ENCODE results near the gene STAMBP.
"Not testable (repeated sequence)": the region's sequence is repeated elsewhere in the genome, so short reads cannot be mapped to it uniquely, and the experiment has no call there.

STAMBP gene

DNA sequence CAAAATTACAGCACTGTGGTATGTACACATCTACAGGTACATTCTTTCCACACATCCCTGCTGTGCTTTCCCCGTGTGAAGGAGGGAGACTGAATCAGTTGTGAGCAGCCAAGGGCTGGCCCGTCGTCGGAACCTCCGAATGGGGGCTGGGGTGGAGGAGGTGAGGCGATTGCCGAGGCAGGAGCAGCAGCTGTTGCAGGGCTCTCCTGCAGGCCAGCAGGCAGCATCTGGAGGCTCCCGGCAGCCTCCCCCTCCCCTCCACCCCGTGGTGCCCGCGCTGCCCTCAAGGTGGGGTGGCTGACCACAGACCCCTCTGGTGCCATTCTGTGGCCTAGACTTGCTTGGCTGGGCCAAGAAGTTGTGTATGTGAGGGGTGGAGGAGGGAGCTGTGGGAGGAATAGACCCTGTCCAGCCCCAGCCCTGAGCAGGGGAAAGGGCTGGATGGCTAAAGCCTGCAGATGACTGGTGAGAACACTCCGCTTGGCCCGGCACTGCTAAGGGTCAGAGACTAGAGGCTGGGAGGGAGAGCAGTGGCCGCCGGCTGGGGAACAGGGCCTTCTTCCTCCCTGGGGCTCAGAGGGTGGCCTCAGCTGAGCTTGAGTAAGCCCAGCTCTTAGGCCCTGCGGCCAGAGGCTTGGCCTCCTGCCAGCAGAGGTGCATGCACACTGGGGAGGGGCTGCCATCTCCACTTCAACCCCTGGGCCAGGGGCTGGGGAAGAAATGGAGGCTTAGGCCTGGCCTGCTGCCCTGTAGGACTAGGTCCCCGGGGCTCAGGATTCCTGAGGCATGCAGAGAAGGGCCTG is 7.6 kb downstream of the STAMBP start:
- DNase-seq (ENCODE audit: extremely low read depth in 1 of 2, low read depth in 1 of 2), result no peak

DNA sequence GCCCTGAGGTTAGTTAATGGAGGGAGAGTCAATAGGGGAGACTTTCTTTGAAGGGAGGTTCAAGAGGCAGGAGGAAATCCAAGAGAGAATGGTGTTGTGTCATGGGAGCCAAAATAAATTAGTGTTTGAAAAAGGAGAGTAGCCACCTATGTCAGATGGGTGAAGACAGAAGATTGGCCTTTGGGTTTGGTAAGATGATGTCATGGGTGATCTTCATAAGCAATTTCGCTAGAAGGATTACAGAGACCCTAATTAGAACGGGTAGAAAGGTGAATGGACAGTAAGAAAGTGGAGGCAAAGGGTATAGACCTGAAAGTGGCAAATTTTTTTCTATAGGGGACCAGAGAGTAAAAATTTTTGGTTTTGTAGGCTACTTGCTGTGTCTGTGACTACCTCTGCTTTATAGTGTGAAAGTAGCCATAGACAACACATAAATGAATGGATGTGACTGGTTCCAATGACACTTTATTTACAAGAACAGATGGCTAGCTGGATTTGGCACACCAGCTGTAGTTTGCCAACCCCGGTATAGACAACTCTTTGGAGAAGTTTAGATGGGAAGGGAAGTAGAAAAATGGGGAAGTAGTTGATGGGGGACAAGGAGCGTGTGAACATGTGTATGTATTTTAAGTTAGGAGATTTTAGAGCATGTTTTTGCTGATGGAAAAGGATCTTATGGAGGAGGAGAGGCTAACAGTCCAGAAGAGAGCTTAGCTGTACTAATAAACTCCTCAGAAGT is 9.3 kb downstream of the STAMBP start:
- DNase-seq (ENCODE audit: extremely low read depth in 1 of 2, low read depth in 1 of 2), result no peak

DNA sequence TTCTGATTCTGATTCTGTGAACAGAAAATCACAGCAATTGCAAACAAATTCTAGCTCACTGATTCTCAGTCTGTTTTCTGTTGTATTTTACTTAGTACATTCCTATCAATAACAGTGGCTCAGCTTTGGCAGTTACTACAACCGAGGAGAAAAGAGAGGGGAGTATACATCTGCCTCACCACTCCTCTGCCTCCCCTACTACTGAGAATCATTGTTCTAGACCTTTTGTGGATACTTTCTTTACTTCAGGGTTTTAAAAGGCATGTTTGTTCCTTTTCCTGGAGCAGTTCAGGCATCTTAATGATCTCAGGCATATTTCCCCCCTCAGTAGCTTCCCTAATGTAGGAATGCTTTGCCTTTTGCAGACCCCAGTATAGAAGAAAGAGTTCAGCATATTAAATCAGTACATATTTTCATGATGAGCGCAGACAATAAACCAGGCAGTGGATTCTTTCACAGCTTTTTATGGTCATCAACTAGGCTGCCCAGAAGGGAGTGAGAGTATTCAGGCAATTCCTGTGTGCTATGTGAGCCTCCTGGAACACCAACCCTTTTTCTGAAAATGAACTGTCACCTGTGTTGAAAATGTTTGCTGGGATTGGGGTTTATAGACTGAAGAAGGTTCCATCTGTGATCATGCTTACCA is 10.3 kb downstream of the STAMBP start:
- no peak for DNase-seq (ENCODE audit: extremely low read depth in 1 of 2, low read depth in 1 of 2)

DNA sequence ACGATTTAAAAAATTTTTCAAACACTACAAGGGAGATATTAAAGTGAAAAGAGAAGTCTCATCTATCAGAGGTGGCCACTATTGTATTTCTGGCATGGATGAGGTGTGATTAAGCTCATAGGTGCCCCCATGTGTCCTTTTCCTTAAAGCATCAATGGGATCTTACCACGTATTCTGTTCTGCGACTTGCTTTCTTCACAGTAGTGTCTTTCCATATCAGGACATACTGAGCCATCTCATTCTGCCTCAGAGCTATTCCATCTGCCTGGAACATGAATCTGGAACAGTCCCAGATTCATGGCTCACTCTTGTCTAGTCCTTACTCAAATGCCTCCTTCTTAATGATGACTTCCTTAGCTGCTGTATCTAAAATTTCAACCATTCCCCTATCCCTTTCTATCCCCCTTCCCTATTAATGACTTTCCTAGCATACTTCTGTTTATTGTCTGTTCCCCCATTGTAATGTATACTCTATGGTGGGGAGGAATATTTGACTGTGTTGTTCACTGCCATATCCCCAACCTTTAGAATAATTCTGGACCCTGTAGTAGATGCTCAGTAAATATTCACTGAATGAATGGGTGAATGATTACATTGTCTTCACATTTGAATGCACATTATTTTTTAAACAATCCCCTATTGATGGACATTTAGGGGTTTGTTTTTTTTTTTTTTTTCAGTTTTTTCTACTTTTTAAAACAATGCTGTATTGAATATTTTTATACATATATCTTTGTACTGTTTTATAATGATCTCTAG is 11.1 kb downstream of the STAMBP start:
- DNase-seq (ENCODE audit: extremely low read depth in 1 of 2, low read depth in 1 of 2), result no peak

DNA sequence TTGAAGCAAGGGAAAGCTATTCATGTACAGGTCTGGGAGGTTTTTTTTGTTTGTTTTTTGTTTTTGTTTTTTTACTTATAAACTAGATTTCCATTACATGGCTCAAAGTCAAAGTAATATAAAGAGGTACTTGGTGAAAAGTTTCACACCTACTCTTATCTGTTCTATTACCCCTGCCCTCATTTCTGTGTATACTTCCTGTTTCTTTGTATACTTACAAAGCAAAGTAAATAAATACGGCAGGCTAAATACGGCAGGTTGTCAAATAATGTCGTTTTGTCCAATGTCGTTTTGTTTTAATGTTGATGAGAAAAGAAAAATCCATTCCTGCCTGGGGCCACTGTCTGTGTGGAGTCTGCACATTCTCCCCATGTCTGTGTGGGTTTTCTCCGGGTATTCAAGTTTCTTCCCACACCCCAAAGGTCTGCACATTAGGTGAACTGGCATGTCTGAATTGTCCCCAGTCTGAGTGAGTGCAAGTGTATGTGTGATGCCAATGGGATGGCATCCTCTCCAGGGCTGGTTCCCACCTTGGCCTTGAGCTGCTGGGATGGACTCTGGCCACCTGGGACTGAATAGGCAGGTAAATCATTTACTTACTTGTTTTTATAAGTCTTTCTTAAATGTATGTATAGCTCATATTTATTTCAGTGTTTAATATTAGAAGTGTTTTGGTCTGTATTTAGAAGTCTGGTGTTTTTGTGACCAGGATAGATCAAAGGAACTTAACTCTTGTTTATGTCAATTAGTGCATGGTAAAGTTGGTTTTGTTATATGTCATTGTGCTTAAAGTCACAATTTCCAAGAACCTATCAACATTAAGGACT is 13.4 kb downstream of the STAMBP start:
- DNase-seq (ENCODE audit: extremely low read depth in 1 of 2, low read depth in 1 of 2), result no peak

DNA sequence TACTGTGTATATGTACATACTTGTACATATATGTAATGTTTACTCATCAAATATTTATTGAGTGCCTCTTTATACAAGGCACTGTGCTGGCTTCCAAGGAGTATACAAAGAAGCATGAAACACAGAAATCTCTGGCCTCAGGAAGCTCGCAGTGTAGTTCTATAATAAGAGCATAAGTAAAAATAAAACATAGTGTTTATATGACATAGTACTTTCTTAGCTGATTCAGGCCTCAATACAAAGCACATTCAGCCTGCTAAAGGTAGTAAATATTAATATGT is 13.9 kb downstream of the STAMBP start:
- DNase-seq (ENCODE audit: extremely low read depth in 1 of 2, low read depth in 1 of 2), result no peak

DNA sequence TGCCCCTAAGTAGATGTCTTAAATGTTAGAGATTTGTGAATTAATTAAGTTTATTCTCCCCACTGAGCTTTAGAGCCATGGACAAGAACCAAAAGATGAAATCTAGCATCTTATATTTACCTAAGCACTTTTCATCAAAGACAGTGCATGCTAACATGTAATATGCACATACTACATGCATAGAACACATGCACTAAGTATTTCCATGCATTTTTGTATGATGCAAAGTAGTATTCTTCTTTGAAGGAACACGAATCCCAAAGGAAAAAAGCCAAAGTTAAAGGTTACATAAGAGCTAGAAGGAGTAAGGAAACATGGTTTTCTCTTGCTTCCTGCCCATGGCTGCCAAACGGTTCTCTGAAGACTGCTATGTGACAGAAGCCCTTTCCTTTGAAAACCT is 15.3 kb downstream of the STAMBP start:
- no peak for DNase-seq (ENCODE audit: extremely low read depth in 1 of 2, low read depth in 1 of 2)

DNA sequence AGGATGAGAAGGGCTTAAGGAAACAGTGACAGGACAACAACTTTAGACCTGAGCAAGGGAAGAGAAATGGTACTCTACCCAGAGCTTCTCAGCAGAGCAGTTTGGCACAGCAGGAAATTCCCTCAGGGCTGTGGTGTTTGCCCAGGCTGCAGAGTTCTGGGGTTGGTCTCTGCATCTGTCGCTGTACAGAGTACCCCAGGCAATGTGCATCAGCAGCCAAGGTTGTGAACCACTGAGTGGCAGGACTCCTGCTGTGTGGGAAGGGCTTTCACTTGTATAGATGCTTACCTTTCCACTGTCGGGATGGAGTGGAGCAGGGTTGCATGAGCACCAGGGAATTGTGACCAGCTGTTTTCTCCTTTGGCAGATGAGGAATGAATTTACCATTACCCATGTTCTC is 21.2 kb downstream of the STAMBP start:
- DNase-seq (ENCODE audit: extremely low read depth in 1 of 2, low read depth in 1 of 2), result no peak

DNA sequence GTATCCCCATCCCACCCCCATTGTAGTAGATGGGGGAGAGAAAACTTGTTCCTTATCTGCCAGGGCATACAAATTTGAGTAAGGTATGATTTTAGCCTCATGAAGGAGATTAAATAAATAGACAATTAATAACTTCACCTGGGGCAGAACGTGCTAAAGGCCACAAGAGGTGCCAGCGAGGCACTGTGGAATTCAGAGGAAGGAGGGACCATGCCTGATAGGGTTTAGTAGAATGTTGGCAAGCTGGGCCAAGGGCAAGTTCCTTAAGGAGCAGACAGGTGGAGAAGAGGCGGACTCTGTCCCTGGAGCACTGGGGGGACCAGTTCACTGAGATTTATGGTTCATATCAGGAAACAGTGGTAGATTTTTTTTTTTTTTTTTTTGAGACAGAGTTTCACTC is 22.5 kb downstream of the STAMBP start:
- DNase-seq (ENCODE audit: extremely low read depth in 1 of 2, low read depth in 1 of 2), result no peak

DNA sequence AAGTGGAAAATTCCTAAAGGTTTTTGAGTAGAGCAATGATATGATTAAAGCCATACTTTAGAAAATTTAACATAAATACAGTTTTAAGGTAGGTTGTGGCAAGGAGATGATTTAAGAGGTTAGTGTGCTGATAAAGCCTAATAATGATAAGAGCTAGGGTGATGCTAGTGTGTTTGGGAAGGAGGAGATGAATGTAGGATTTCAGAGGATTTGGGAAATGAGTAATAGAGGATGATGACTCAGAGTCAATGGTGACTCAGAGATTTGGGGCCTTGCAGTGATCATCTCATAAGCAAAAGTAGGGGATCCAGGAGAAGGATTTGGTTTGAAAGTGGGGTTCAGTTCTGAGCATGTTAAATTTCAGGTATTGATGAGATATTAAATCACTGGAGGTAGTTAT is 23.3 kb downstream of the STAMBP start:
- DNase-seq (ENCODE audit: extremely low read depth in 1 of 2, low read depth in 1 of 2), result no peak

DNA sequence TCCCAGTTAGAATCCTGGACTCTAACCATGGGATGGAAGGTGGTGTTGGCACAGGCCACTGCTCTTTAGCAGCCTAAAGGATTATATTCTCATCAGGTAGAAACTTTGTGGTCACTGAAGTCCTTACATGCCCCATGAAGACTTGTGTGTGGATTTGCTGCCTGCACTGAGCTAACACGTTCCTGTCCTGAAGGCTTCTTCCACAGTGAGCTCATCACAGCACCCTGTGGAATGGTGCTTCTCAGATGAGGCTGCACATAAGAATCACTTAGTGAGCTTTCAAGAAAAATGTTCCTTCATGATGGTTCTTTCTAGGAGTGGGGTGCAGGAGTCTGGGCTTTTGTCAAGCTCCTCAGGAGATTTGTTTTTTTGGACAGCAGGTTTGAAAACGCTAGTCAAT is 26.8 kb downstream of the STAMBP start:
- no peak for DNase-seq (ENCODE audit: extremely low read depth in 1 of 2, low read depth in 1 of 2)

DNA sequence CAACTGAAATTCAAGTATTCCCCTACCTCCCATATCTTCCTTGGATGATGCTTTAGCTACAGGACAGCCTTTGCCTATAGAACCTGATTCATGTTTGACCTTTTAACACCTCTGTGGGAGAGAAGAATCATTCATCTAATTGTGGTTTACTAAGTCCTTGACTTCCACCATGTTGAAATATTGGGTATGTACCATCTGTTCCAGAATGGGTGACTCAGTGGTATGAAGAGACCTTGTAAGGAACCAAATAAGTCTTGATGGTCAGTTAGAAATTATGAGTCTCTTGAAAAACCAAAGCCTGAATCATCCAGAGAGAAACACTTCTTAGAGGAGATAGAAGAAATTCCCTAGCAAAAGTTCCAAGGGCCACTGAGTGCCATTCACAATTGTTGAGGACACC is 27.5 kb downstream of the STAMBP start:
- DNase-seq (ENCODE audit: extremely low read depth in 1 of 2, low read depth in 1 of 2), result no peak

DNA sequence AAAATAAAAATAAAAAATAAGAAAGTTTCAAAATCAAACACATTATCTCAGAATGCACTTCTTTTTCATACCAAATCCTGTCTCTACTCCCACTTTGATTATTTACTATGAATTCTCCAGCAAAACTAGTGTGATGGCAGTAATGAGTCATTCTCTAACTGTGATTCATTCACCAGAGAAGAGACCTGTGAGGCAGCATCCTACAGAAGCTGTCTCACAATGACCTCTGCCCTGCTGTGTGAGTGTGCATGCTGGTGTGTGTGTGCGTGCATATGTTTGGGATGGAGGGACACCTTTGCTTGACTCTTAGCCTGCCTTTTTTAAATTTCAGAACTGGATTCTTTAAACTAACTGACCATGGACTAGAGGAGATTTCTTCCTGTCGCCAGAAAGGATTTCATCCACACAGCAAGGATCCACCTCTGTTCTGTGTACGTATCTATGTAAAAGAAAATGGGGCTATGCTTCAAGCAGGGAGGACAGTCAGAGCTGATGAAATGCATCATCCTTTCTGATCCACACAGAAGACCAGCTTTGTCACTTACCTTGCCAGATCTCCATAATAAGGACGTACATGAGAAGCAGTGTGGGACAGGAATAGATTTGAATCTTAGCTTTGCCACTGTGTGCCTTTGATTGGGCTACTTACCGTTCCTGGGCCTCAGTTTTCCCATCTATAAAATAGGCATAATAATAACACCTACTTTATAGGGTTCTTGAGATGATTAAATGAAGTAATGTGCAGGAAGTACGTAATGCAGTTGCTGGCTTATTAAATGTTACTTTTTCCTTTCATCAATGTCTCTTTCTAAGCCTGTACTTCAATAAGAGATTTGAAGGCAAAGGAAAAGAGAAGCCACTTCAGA is 31.2 kb downstream of the STAMBP start:
- peak in 1 of 2 donors; percentile 39 for DNase-seq (ENCODE audit: extremely low read depth in 1 of 2, low read depth in 1 of 2)

DNA sequence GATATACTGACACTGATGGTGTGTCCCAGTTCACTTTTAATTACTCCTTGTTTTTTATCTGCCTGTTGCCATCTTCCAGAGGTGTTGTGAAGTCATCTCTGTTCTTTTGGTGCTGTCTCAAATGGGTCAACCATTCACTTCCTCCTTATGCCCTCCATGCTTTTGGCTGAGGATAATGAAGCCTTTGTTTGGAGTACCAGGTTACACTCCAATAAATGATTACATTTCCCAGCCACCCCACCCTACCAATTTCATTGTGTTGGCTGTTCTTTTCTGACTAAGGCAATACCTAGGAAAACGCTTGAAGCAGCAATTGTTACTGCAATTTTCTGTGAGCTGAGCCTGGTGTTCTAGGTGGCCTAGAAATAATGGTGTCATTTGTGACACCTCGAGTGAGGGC is 34.2 kb downstream of the STAMBP start:
- DNase-seq (ENCODE audit: extremely low read depth in 1 of 2, low read depth in 1 of 2), result no peak

DNA sequence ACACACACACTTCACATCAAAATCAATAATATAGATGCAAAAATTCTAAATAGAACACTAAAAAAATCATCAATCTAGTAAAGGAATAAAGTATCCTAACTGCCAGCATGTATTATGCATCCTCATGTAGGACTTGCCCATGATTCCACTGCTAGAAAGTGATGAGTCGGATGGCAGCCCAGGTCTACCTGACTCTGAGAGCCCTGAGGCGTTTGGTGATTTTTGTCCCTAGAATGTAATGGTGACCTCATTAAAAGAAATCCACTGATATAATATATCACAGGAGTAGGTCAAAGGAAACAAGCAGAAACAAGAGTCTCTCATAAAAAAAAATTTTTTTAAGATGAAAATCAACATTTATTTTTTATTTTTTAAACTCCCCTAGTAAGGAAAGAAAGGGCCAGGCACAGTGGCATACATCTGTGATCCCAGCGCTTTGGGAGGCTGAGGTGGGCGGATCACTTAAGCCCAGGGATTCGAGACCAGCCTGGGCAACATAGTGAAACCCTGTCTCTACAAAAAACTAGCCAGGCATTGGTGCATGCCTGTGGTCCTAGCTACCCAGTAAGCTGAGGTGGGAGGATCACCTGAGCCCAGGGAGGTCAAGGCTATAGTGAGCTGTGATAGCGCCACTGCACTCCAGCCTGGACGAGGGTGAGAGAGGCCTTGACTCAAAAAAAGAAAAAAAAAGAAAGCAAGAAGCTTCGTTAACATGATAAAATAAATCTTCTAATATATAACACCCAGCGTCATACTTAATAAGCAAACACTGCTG is 39.6 kb downstream of the STAMBP start:
- no peak for DNase-seq (ENCODE audit: extremely low read depth in 1 of 2, low read depth in 1 of 2)

DNA sequence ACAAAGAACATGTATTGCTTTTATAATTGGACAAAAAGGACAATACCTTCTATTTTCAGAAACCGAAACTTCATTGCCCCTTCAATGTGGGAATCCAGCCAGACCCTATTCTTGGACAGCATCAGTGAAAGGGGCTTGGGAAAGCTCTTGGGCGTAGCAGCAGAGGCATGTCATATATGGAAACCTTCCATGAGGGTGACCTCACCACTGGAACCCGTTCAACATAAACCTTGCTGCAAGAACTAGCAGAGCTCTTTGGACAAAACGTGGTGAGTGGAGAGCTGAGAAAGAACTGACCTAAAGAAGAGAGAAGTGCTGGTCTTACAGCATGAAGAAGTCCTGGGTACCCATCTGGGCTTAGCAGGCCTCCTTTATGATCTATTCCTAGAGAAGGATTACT is 41.3 kb downstream of the STAMBP start:
- DNase-seq (ENCODE audit: extremely low read depth in 1 of 2, low read depth in 1 of 2), result no peak

DNA sequence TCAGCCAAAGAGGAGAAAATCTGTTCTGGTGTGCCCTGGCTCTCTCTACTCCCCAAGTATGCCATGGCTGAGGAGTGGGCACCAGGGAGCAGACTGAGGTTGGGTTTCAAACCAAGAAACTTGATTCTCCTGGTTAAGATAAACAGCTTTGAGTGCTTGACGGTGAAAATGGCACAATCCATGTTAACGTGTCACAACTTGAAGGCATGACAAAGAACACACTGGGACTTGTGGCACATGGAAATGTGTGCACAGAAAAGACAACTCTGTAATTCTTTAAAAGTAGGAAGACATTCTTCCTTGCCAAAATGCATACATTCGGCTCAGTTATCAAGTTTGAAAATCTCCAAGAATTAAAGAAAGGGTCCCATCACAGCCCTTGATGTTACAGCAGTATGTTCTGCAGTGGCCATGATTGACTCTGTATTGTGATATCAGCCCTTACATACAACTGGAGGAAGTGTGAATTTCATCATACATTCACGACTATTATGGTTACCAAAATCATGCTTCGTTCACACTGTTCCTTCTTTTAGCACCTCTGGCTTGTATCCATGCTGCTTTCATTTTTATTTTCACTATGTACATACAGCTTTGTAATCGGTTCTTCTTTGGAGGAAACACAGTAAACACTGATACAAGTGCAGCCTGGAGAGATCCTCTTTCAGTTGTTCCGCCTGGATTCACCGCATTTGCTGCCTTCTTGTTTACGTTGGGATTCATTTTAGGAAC is 48.5 kb downstream of the STAMBP start:
- no peak for DNase-seq (ENCODE audit: extremely low read depth in 1 of 2, low read depth in 1 of 2)

DNA sequence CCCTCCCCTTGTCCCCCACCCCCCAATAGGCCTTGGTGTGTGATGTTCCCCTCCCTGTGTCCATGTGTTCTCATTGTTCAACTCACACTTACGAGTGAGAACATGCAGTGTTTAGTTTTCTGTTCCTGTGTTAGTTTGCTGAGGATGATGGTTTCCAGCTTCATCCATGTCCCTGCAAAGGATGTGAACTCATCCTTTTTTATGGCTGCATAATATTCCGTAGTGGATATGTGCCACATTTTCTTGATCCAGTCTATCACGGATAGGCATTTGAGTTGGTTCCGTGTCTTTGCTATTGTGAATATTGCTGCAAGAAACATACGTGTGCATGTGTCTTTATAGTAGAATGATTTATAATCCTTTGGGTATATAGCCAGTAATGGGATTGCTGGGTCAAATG is 49.2 kb downstream of the STAMBP start:
- DNase-seq (ENCODE audit: extremely low read depth in 1 of 2, low read depth in 1 of 2), result not testable (repeated sequence)

Data from stimulated activated CD8-positive, alpha-beta memory T cell treated with anti-CD3 and anti-CD28 coated beads, Interleukin-7, amount 100 ng/mL, for 48 hours (primary cell).